Tibial artery (tissue), 4 donors: ENCODE results near the gene GRIA4.

ENCODE experiments used
- DNase-seq, 2 donors: peaks; one replicate each; pipeline ENCODE4 v3.0.0-alpha.2; 2019
- H3K27ac ChIP-seq, 2 donors: fragments of 200-600 bp; sonication (generic) in 1 of 2; 1 replicate in 1 of 2; 2 replicates in 1 of 2; pipeline ENCODE4 v1.5.1; 2018 to 2019; ENCODE audit warnings: mild to moderate bottlenecking in 1 of 2
- H3K27me3 ChIP-seq, 2 donors: fragments of 200-600 bp; sonication (generic) in 1 of 2; one replicate each; pipeline versions ENCODE4 v1.5.1 to v1.6.0; 2016 to 2019
- H3K36me3 ChIP-seq, 3 donors: fragments of 200-600 bp; sonication (generic) in 2 of 3; one replicate each; pipeline ENCODE4 v1.5.1; 2016 to 2019; ENCODE audit warnings: mild to moderate bottlenecking in 2 of 3
- H3K4me1 ChIP-seq, 4 donors: fragments of 200-600 bp; sonication (generic) in 2 of 4; 1 replicate in 3 of 4; 2 replicates in 1 of 4; pipeline ENCODE4 v1.5.1; 2016 to 2019
- H3K4me3 ChIP-seq, 2 donors: fragments of 200-600 bp; sonication (generic) in 1 of 2; 1 replicate in 1 of 2; 2 replicates in 1 of 2; pipeline ENCODE4 v1.5.1; 2018 to 2019; ENCODE audit warnings: mild to moderate bottlenecking in 2 of 2
- H3K9me3 ChIP-seq, 3 donors: fragments of 200-600 bp; sonication (generic) in 1 of 3; one replicate each; pipeline ENCODE4 v1.5.1; 2016 to 2019
- intact Hi-C: fragments of 100-400 bp; cut with DNase I; formaldehyde crosslinking; loops from one replicate; pipeline ENCODE4 v1.15.0; 2023; ENCODE audit warnings: low total_unique reads
- TF ChIP-seq, protein P1 (sequence below), 2 experiments: fragments of 200-600 bp in 1 of 2; fragments of 450-650 bp in 1 of 2; IDR thresholded peaks; one replicate each; pipeline ENCODE4 v1.5.1; 2017 to 2019; ENCODE audit warnings: antibody characterized with exemption in 2 of 2, mild to moderate bottlenecking in 1 of 2, moderate library complexity in 1 of 2

The GRIA4 gene

DNA sequence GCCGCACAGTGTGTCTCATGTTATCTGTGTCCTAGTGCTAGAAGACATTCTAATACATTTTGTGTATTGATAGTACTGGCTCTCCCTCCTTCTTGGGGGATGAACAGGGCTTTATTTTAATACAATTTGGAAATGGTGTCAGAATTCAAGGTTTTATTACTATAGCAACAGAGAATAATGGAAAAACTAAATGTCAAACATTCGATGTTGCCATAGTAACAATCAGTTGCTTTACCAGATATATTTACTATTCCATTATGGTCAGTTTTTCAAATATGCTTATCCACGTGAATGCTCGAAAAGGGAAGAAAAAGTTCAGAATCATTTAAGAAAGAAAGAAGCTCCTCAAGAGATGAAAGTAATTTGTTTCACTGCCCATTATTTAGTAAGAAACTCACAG lies 420.7 kb downstream of the GRIA4 start:
- TF ChIP-seq, protein P1, sequence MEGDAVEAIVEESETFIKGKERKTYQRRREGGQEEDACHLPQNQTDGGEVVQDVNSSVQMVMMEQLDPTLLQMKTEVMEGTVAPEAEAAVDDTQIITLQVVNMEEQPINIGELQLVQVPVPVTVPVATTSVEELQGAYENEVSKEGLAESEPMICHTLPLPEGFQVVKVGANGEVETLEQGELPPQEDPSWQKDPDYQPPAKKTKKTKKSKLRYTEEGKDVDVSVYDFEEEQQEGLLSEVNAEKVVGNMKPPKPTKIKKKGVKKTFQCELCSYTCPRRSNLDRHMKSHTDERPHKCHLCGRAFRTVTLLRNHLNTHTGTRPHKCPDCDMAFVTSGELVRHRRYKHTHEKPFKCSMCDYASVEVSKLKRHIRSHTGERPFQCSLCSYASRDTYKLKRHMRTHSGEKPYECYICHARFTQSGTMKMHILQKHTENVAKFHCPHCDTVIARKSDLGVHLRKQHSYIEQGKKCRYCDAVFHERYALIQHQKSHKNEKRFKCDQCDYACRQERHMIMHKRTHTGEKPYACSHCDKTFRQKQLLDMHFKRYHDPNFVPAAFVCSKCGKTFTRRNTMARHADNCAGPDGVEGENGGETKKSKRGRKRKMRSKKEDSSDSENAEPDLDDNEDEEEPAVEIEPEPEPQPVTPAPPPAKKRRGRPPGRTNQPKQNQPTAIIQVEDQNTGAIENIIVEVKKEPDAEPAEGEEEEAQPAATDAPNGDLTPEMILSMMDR (IDR thresholded peaks at IDR 0.05) = no peak
- H3K4me3 ChIP-seq = no peak overlapping the region
- no peak for DNase-seq
- H3K27me3 ChIP-seq = no peaks in the 10 kb centered on the region
- H3K9me3 ChIP-seq = no peaks in the 10 kb centered on the region
- intact Hi-C loops = no loop called here
- H3K27ac ChIP-seq = no peak overlapping the region
- H3K4me1 ChIP-seq = no peaks in the 10 kb centered on the region
- H3K36me3 ChIP-seq = no peaks in the 10 kb centered on the region

GRCh38 chr11:106031202-106031810 lies 421.4 kb downstream of the GRIA4 start:
- Histone ChIP-seq H3K9me3 (no peaks in the 10 kb centered on the region), H3K27me3 (no peaks in the 10 kb centered on the region), H3K4me3 (no peak overlapping the region), H3K36me3 (no peaks in the 10 kb centered on the region), H3K4me1 (no peaks in the 10 kb centered on the region), H3K27ac (no peak overlapping the region)
- TF ChIP-seq, protein P1 (IDR thresholded peaks at IDR 0.05) = no peak
- DNase-seq = no peak
- intact Hi-C loops = no loop called here
